HEK293T (cell line): ENCODE results near the gene ASS1.

Experiments
- BHLHE40 ChIP-seq: fragments of 450-650 bp; IDR thresholded peaks from 2 replicates; pipeline ENCODE4 v1.6.1; 2016; ENCODE audit warnings: mild to moderate bottlenecking, moderate library complexity, borderline replicate concordance
- CTBP1 ChIP-seq: fragments of 450-650 bp; IDR thresholded peaks from 2 replicates; pipeline ENCODE4 v1.6.1; 2016; ENCODE audit warnings: borderline replicate concordance
- ELF4 ChIP-seq: fragments of 450-650 bp; IDR thresholded peaks from 2 replicates; pipeline ENCODE4 v1.6.1; 2017; ENCODE audit warnings: antibody characterized with exemption
- FOXA1 ChIP-seq: fragments of 450-650 bp; IDR thresholded peaks from 2 replicates; pipeline ENCODE4 v1.6.1; 2016; ENCODE audit warnings: mild to moderate bottlenecking
- FOXK2 ChIP-seq: fragments of 450-650 bp; IDR thresholded peaks from 2 replicates; pipeline ENCODE4 v1.6.1; 2016; ENCODE audit warnings: mild to moderate bottlenecking
- FOXM1 ChIP-seq: fragments of 450-650 bp; IDR thresholded peaks from 2 replicates; pipeline ENCODE4 v1.6.1; 2017; ENCODE audit warnings: mild to moderate bottlenecking, borderline replicate concordance
- SUZ12 ChIP-seq: fragments of 450-650 bp; IDR thresholded peaks from 2 replicates; pipeline ENCODE4 v1.6.1; 2016; ENCODE audit warnings: mild to moderate bottlenecking
- TARDBP ChIP-seq: fragments of 450-650 bp; IDR thresholded peaks from 2 replicates; pipeline ENCODE4 v1.6.1; 2016
- TF ChIP-seq, protein P1 (sequence below): fragments of 450-650 bp; IDR thresholded peaks from 2 replicates; pipeline ENCODE4 v1.6.1; 2016

DNA sequence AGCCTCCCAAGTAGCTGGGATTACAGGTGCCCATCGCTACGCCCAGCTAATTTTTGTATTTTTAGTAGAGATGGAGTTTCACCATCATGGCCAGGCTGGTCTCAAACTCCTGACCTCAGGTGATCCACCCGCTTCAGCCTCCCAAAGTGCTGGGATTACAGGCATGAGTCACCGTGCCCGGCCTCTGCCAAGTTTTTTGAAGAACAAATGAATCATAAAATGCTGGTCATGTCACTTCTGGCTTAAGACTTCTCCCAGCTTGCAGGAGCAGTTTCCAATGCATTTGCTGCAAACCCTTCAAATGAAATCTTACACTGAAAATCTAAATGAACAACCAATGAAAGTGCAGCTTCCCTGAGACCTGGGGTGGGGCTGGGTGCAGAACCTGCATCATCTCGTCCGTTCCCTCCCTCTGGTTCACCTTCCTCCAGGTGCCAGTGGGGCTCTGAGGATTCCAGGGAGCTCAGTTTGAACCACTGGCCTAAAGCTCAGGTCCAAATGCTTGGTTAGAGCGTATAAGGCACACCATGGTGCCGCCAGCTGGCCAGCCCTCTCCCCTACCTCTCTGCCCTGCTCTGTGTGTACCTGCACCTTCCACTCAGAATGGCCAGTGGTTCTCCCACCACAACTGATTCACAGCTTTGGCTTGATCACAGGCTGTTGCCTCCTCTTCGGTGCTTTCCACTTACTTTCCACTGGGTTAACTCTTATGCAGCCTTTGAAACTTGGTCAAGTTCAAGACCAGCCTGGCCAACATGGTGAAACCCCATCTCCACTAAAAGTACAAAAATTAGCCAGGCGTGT lies 94.9 kb downstream of the ASS1 start:
- no peak for TF ChIP-seq FOXM1
- TF ChIP-seq FOXA1 = no peak
- TF ChIP-seq, protein P1, sequence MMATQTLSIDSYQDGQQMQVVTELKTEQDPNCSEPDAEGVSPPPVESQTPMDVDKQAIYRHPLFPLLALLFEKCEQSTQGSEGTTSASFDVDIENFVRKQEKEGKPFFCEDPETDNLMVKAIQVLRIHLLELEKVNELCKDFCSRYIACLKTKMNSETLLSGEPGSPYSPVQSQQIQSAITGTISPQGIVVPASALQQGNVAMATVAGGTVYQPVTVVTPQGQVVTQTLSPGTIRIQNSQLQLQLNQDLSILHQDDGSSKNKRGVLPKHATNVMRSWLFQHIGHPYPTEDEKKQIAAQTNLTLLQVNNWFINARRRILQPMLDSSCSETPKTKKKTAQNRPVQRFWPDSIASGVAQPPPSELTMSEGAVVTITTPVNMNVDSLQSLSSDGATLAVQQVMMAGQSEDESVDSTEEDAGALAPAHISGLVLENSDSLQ = no peak
- TF ChIP-seq FOXK2 = no peak
- TF ChIP-seq BHLHE40 = no peak
- TF ChIP-seq TARDBP = no peak
- TF ChIP-seq CTBP1 = no peak
- no peak for TF ChIP-seq SUZ12
- TF ChIP-seq ELF4 = no peak
